ENCODE results near the gene MAOA.

- TF ChIP-seq CTCF (IDR thresholded peaks at IDR 0.05; ENCODE audit: low read length) (no peak), EZH2 (IDR thresholded peaks at IDR 0.05; ENCODE audit: borderline replicate concordance, low read length) (no peak)
Measured at GRCh38 chrX:43627669-43628068, 28.4 kb upstream of the MAOA start.
